Fibroblast of peridontal ligament (primary cell): ENCODE data around the gene EPB41L4B.
"Not testable (repeated sequence)": the region's sequence is repeated elsewhere in the genome, so short reads cannot be mapped to it uniquely, and the experiment has no call there.

Source experiments
- DNase-seq: peaks from one replicate; pipeline ENCODE4 v3.0.0-alpha.2; 2010; ENCODE audit errors: extremely low read depth

Gene EPB41L4B

DNA sequence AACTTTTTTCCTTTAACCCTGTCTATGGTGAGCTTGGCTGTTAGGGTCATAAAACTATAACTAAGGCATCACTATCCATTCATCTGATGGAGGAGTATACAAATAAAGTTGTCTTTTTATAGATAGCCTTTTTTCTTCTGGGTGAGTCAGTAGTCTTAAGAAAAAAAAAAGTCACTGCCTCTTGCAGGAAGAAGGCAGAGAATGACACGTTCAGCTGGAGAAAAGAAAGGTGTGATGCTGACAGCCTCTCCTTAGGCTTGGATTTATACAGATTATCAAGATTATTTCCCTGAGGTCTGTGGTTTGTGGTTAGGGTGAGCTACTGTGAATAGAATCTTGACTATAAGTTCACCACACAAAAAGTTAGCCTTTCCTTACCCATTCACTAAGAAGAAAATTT, 23.0 kb downstream of the EPB41L4B start:
- peak; percentile 71 for DNase-seq

DNA sequence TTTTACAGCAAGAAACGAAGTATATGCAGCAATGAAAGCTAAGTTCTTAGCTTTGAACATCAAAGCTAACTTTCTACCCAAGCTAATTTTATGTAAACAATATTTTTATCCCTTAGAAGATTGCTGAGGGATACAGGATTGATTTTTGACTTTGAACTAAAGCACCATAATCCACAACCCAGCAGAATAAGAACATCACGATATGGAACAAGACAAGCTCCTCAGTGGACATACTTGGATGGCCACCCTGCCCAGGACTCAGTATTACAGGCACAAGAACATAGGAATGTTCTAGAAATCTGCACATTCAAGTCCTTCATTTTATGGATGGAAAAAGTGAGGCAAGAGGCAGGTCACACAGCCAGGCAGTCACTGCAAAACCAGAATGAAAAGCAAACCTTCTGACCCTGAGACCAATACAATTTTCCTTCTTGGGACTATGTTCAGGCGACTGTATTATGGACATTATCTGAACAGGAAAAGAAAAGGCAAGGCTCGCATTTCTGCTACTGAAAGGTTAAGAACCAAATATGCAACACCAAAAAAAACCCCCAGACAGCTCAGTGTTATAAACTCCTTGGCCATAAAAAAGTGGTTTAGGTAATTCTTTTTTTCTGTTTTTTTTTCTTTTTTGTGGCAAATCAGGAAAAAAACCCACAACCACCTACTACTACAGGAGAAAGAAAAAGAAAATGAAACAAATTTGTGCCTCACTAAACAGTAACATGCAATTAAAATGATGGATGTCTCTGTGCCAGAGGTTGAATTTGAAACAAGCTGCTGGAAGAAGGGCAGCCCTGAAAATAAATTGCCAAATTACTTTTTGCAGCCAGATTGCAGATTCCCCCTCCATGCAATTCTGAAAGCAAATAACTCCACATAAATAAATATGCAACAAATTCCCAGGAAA, 25.4 kb downstream of the EPB41L4B start:
- DNase-seq: no peak

DNA sequence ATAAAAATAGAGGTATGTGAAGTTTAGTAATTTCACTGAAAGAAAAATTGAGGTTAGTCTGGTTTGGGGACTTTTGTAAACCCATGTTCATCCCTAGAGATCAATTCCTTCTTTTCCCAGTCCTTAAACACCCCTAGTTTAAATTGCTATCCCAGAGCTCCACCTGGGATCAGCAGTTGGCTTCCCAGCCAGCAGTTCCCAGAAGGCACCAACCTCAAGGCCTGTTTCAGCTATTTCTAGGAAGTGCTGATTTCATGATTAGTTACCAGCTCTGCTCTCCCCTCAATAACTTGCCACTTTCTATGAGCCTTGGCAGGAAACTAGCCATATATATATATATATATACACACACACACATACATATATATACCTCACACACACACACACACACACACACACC, 30.5 kb downstream of the EPB41L4B start:
- no peak for DNase-seq

DNA sequence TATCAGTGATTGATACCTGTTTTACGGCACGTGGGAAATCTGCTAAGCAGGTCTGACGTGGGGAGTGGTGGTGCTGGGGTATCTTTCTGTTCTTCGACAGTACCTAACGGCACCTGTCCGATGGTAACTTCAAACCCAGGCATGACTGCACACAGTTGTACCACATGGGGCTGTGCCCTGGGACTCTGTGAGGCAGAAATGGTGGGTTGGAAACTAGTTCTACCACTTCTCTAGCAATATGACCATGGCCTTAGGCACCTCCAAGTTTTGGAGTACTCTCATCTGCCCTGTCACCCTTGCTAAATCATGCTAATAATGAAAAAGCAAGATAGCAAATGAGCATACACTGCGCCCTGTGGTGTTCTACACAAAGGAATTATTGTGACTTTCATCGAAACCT, 30.9 kb downstream of the EPB41L4B start:
- no peak for DNase-seq

DNA sequence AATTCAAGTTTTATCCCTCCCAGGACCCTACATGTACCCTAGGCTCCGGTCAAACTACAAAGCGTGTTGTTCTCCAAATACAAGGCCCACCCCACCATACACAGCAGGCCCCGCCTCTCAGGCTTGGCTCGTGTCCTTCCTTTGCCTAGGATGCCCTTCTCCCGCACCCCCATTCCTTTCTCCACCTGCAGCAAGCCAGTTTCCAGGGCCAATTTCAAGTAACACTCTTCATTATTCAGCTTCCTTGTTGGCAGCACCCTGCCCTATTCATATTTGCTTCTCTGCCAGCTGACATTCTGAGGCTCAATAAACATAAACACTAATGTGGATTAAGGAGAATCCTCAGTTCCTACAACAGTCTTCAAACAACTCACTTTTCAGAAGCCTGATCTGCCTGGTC, 31.7 kb downstream of the EPB41L4B start:
- no peak for DNase-seq

DNA sequence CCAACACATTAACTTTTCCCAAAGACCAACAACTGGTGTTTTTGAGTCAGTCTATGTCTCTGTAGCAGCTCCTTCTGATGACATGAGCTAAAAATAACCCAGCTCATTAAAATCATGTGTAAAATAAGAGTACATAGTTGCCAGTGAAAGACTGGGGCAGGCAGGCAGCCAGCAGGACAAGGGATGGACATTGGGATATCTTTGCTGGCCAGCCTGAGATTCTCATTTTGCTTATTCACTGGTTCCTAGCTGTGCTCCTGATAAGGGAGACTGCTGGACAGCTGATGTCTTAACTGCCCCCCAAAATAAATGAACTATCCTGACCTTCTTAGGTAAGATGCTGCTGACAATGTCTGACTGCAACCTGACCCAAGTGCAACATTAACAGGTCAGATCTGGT, 33.9 kb downstream of the EPB41L4B start:
- peak; percentile 60 for DNase-seq

DNA sequence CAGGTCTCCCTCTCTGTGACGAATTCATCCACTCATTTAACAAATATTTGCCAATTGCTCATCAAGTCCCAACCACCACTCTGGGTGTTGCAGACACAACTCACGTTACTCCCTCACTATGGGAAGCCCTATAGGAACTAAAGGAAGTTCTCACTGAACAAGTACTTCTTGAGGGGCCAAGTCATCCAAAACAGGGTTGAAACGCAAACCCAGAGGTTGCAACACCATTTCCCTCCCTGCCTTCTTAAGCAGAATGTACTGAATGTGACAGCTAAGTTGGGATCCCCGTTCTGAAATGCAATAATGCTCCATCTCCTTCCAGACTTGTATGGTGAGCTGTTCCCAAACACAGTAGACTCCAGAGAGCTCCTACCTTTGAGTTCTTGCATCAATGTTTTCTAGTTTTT, 34.3 kb downstream of the EPB41L4B start:
- DNase-seq: peak; percentile 47

DNA sequence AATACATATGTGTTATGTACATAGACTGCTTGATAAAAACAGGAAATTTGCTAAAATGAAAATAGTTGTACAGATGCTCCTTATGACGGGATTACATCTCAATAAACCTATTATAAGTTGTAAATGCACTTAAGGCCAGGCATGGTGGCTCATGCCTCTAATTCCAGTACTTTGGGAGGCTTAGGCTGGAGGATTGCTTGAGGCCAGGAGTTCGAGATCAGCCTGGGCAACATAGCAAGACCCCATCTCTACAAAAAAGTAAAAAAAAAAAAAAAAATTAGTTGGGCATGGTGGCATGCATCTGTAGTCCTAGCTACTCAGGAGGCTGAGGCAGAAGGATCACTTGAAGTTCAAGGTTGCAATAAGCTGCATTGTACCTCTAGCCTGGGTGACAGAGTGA, 37.2 kb downstream of the EPB41L4B start:
- not testable (repeated sequence) for DNase-seq

DNA sequence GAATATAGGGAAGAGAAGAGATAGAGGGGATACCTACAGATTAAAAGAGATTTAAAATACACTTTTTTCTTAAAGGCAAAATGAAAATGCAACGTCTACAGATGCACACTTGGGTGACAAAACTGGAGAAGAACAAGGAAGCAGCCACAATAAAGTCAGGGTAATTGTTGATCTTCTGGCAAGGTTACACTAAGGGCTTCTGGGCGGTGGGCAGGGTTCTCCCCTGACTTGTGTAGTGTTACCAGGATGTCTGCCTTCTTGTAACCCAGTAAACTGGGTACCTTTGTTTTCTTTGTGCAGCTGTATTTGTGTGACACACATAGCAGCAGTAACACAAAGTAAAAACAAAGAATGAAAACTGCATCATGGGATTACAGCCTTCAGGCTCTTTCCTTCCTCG, 37.8 kb downstream of the EPB41L4B start:
- no peak for DNase-seq

DNA sequence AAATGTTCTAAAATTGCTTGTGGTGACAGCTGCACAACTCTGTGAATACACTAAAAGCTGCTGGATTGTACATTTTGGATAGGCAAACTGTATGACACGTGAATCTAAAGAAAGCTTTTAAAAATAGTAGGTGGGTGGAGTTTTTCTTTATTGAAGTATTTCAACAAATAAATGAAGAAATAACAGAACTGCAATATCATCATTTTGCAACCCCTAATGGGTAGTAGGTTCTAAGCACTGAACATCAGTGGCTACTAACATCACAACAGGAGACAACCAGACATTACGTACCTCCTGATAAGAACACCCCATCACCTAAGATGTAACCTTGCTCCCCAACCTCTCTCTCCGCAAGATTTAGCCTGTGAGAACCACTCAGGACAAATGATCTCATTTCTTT, 38.6 kb downstream of the EPB41L4B start:
- DNase-seq: no peak

DNA sequence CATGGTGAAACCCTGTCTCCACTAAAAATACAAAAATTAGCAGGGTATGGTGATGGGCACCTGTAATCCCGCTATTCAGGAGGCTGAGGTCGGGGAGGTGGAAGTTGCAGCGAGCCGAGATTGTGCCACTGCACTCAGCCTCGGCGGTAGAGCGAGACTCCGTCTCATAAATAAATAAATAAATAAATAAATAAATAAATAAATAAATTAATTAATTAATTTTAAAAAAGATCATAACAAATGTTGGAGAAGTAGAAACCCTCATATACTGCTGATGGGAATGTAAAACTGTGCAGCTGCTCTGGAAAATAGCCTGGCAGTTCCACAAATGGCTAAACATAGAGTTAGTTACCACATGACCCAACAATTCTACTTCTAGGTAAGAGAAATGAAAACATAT, 39.3 kb downstream of the EPB41L4B start:
- no peak for DNase-seq

DNA sequence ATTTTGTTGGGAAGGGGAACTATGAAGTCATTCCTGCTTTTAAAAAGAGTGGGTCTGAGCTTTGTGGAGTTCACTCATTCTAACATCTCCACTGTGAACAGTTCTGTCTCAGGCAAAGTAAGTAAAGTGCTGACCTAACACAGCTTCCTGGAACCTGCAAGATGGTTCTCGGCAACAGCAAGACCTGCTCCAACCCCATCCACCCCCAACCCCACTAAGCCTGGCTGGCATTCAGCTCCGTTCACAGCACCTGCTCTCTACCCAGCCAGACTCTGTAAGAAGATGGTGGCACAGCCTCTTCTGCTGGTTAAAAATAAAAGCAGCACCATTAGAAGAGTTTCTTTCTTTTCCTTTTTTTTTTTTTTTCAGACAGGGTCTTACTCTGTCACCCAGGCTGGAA, 42.0 kb downstream of the EPB41L4B start:
- DNase-seq: no peak

DNA sequence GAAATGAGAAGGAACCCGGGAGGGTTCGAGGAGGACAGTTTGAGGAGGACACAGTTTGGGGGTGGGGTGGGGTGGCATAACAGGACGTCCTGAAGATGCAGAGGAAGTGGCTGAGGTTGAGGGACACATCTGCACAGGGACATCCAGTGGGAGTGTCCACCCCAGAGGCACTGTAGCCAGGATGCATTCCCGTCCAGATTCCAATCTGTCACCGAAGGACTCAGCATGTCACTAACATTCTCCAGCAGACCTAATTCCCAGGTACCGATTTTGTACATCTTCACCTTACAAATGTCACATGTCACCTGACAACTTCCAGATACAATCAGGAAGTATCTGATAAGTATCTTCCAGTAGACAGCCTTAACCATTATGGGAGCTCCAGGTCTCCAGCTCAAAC, 42.6 kb downstream of the EPB41L4B start:
- no peak for DNase-seq

DNA sequence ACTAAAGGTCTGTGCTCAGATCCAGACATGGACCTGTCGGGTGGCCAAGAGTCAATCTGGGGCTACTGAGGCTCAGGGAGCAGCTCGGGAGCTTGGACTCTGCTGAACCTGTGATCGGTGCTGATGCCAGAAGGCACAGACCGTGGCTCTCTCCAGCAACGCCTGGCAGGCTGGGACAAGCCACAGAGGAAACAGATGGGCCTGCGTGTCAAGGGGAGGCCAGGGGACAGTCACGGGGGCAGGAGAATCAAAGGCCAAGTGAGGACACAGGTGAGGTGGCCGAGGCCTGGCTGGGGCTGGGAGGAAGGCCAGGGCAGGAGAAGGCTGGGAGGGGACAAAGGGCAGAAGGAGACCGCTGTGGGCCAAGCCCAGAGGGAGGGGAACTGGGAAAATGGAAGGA, 43.4 kb downstream of the EPB41L4B start:
- no peak for DNase-seq

DNA sequence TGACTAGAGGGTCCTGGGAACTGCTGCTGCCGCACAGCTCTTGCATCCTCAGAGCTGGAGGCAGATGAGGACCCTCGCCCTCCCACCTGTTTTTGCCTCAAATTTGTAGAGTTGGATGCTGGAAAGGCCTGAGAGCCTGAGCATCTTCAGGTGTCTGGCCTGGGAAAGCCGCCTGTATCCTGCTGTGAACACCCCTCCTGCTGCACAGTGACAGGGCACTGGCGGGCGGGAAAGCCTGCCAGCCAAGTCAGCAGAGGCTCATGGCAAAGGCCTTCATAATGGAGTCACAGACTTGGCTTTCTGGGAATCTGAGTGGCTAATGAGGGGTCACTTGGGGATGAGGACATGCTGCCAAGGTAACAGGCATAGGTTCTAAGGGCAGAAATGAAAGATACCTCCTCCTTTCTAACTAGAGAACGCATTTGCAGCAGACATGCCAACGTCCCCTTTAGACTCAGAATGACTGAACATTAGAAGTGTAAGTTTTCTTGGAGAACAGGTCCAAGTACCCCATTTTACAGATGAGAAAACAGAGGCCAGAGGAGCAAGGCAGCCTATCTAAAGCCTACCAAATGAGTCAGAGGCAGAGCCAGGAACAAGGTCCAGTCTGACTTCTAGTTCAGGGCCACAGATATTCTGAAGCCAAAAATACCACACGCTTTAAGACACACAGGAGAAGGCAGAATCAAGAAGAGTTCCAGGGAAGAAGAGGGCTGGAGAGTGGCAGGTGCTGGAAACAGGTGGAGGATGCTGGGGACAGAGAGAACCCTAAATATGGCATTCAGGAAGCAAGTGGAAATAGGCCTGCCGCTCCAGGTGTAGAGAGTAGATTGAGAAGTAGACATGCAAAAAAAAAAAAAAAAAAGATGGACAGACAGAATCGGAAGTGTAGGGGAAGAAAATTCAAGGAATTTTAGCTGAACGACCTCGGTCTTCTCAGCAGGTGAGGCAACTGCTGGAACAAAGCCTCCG, 44.1 kb downstream of the EPB41L4B start:
- no peak for DNase-seq

DNA sequence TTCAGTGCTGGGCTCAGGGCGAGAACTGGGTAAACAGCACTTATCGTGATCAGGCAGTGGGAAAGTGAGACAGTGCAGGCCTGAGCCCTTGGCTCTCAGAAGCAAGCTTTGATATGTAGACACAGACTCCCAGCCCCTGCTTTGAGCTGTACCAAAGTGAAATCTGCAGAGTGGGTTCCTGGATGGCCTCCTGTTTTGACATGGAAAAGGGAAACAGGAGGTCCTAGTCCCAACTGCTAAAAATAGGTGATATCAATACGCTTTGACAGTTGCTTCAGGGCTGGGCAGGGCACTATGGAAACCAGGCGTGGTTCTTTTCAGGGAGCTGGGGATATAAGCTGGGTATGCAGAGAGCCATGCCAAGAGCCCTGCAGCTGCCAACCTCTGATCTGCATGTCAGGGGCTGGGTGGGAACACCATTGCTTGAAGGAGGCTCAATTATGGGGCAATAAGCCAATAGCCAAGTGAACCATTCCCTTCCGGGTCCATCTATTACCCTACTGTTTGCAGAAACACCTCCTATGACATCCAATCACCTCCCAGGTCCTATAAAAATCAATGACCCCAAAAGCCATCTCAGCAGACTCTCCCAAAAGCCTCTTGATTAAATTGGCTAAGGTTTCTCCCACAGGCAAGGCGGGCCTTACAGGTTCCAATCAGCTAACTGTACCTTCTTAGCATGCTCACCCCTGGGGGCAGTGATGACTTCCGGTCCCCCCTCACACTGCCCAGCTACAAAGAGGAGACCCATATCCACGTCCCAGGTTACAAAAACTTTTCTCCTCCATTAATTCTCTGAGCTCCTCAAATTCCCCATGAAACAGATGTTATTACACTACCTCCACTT, 45.8 kb downstream of the EPB41L4B start:
- no peak for DNase-seq

DNA sequence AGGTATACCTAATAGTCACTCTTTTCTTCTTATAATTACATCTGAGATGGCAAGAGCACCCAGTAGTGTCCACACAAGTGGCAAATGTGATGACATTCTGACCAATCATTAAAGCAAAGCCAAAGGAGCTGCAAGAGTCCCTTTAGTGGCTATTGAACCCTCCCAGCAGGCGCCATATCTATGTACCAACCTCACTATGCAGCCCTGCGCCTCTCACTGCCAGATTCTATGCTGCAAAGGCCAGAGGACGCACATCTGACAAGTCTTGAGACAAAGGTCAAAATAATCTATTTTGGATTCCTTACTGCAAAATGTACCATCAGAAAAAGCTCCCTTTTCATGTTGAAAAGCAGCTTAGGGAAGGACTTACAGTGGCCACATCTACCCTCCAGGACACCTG, 47.0 kb downstream of the EPB41L4B start:
- DNase-seq: no peak

DNA sequence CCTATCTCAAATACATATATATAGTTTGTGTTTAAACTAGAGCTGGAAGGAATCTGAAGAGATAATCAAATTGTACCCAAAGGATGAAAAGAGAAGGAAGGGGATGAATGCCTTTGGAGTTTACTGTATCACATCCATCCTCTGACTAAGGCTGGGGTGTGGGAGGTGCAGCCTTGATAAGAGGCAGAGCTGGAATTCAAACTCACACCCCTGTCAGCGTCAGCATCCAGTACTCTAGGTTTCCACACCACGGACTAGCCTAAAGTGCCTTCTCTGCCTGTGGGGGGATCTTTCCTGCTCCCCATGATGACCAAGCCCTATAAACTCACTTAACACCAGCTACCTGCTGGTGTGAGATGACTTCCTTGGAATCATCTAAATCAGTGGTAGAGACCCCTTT, 48.1 kb downstream of the EPB41L4B start:
- no peak for DNase-seq

DNA sequence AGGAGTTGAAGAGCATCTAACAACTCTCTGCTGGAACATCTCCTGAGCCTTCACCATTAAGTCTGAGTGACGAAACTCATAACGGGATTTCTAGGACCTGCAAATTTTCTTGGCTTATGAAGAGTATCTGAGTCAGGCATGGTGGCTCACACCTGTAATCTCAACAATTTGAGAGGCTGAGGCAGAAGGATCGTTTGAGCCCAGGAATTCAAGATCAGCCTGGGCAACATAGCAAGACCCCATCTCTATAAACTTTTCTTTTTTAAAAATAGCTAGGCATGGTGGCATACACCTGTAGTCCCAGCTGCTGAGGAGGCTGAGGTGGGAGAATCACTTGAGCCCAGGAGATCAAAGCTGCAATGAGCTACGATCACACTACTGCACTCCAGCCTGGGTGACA, 48.8 kb downstream of the EPB41L4B start:
- no peak for DNase-seq

DNA sequence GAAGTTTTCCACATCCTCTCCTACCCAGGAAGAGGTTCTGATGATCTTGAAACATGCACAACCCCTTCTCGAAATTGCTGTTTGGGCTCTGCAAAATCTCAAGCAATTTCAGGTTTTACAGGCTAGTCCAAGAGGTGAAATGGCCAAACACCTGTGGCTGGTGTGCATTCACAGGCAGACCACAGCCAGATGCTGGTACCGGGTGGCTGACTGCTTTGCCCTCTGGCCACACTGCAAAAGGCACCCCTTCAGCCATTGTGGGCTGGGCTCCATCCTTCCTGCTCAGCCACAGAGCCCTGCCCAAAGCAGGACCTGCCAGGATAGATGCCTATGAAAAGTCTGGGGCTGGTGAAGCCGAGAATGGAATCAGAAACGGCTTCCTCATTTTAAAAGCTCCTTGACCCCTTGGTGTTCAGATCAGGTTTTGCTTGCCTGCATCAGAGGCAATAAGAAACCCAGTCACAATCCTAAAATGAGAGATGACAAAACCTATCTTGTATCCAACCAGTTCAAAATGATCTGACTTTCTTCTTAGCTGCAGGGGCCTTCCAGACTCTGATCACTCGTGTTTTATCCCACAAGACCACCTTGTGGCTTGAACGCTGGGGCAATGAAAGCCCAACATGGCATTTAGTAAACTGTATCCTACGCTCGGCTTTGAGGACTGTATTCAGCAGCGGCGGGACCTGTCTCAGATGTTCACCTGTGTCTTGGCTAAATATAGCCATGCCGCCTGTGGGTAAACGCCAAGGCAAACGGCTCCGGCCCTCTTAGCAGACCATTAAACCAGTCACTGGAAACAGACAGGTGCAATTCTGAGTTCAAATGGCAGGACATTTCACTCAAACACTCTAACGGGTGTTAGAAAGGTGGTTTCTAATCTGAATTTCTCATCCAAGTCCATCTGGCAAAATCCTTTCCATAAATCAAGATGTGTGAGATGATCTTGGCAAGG, 49.6 kb downstream of the EPB41L4B start:
- no peak for DNase-seq

DNA sequence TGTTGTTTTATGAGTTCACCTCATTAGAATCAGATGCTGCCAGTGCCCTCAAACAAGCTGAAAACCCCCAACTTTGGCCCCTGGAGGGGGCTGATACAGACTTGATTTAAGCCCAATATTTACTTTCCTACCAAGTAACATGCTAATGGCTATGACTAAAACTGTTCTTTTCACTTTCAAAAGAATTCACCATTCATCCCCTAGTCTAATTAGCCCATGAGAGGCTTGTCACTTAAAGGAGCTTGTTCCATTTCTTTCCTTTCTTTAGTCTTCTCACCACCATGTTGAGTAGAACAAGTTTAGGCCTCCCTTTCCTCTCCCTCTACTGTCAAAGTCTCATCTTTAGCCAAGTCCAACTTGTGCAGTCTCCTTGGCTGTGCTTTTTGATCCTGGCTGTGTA, 50.4 kb downstream of the EPB41L4B start:
- DNase-seq: no peak
